HG03139 (cell line): ENCODE data around the gene AARSD1.
"Not testable (repeated sequence)": the region's sequence is repeated elsewhere in the genome, so short reads cannot be mapped to it uniquely, and the experiment has no call there.

Source experiments
- ATAC-seq: cut with Tn5 transposase; IDR thresholded peaks from one replicate; pipeline ENCODE4 v1.9.1; 2021; ENCODE audit not compliant: unreplicated experiment

The AARSD1 gene

GRCh38 chr17:42920922-42921321 lies 43.3 kb downstream of the AARSD1 start:
- ATAC-seq = no peak

GRCh38 chr17:42920106-42920900 lies 44.0 kb downstream of the AARSD1 start:
- ATAC-seq = no peak

GRCh38 chr17:42919522-42920077 lies 44.7 kb downstream of the AARSD1 start:
- ATAC-seq = not testable (repeated sequence)

- ATAC-seq = no peak
Measured at GRCh38 chr17:42918902-42919521, 45.2 kb downstream of the AARSD1 start.

- ATAC-seq = no peak
Measured at GRCh38 chr17:42917236-42917603, 47.0 kb downstream of the AARSD1 start.

GRCh38 chr17:42916388-42917235 lies 47.6 kb downstream of the AARSD1 start:
- not testable (repeated sequence) for ATAC-seq

GRCh38 chr17:42915288-42915687 lies 49.0 kb downstream of the AARSD1 start:
- ATAC-seq = not testable (repeated sequence)

GRCh38 chr17:42913981-42914617 lies 50.2 kb downstream of the AARSD1 start:
- no peak for ATAC-seq

GRCh38 chr17:42913522-42913921 lies 50.7 kb downstream of the AARSD1 start:
- no peak for ATAC-seq

- no peak for ATAC-seq
Measured at GRCh38 chr17:42908872-42909700, 55.2 kb downstream of the AARSD1 start.

- ATAC-seq = no peak
Measured at GRCh38 chr17:42906772-42907446, 57.3 kb downstream of the AARSD1 start.

- no peak for ATAC-seq
Measured at GRCh38 chr17:42904110-42904469, 60.2 kb downstream of the AARSD1 start.

- no peak for ATAC-seq
Measured at GRCh38 chr17:42901535-42902229, 62.6 kb downstream of the AARSD1 start.
